HCT116 (cell line): ENCODE results near the gene PFKFB3. TPM values are rescaled to one million over a fixed set of nuclear protein-coding genes. Genes with fewer than 3 reads are reported as not detected.

Experiments
- ATAC-seq: fragments of 200-7000 bp; cut with Tn5 transposase; 2 replicates; pipeline ENCODE4 v1.9.1; 2020; ENCODE audit warnings: mild to moderate bottlenecking, moderate library complexity
- BruUV-seq: library from RNA; stranded (reverse); fragments of 400-500 nt; replicated peaks from 2 replicates; lab custom pipeline; 2021; lab: Mats Ljungman, UMichigan
- CTCF ChIA-PET: fragments of 300-600 bp; sonication (Branson Sonifier 250); formaldehyde crosslinking; loops from one replicate; lab custom pipeline; 2021; ENCODE audit warnings: antibody characterized with exemption; lab: Charles Lee
- POLR2A ChIA-PET: fragments of 300-600, 350-600 bp; sonication (Branson Sonifier 250); formaldehyde crosslinking; loops from one replicate; lab custom pipeline; 2021; ENCODE audit warnings: antibody characterized with exemption; lab: Charles Lee
- RAD21 ChIA-PET, 2 experiments: fragments of 300-600 bp; sonication (Branson Sonifier 250); formaldehyde crosslinking; loops; one replicate each; lab custom pipeline; 2023; ENCODE audit warnings: low total read pairs in 2 of 2; ENCODE audit not compliant: uncharacterized antibody in 2 of 2, unreplicated experiment in 2 of 2, low non-redundant PET in 1 of 2; lab: Charles Lee
- DNase-seq: peaks from one replicate; pipeline ENCODE4 v3.0.0-alpha.2; 2010; ENCODE audit warnings: low read depth, low spot score
- H2AFZ ChIP-seq: fragments of 200-600 bp; shearing (Covaris generic), sonication (generic); 2 replicates; pipeline ENCODE4 v1.6.1; 2017; ENCODE audit warnings: low read depth, mixed run types, mixed read lengths, antibody characterized with exemption, low read length; ENCODE audit not compliant: poor library complexity, severe bottlenecking
- H3K27ac ChIP-seq: 2 replicates; pipeline ENCODE4 v1.5.1; 2012; ENCODE audit warnings: low read depth, low read length
- H3K27me3 ChIP-seq: fragments of 200-600 bp; sonication (generic); 2 replicates; pipeline ENCODE4 v1.6.1; 2016; ENCODE audit warnings: mixed run types, low read length, mixed read lengths; ENCODE audit not compliant: insufficient read depth
- H3K36me3 ChIP-seq, 2 experiments: fragments of 200-500 bp in 1 of 2; fragments of 200-600 bp in 1 of 2; sonication (Bioruptor generic) in 1 of 2; sonication (generic) in 1 of 2; 2 replicates each; pipeline versions ENCODE4 v1.5.1 to v1.6.1; 2014 to 2016; ENCODE audit warnings: low read length in 2 of 2, inconsistent platforms in 1 of 2, mixed read lengths in 1 of 2, mixed run types in 1 of 2; ENCODE audit not compliant: insufficient read depth in 2 of 2, control insufficient read depth in 1 of 2
- H3K4me1 ChIP-seq, 2 experiments: fragments of 200-600 bp in 1 of 2; sonication (generic) in 1 of 2; 2 replicates each; pipeline versions ENCODE4 v1.5.1 to v1.6.1; 2012 to 2017; ENCODE audit warnings: low read length in 2 of 2, inconsistent platforms in 1 of 2, mild to moderate bottlenecking in 1 of 2, mixed read lengths in 1 of 2, mixed run types in 1 of 2, moderate library complexity in 1 of 2; ENCODE audit not compliant: insufficient read depth in 2 of 2, control insufficient read depth in 1 of 2
- H3K4me2 ChIP-seq: fragments of 200-600 bp; sonication (generic); 2 replicates; pipeline ENCODE4 v1.6.1; 2017; ENCODE audit warnings: mixed run types, low read length, mixed read lengths
- H3K4me3 ChIP-seq, 2 experiments: fragments of 200-600 bp in 1 of 2; sonication (generic) in 1 of 2; replicated peaks in 1 of 2; 2 replicates each; pipeline ENCODE4 v1.5.1; 2011 to 2016; ENCODE audit warnings: low read length in 2 of 2, control low read depth in 1 of 2, low read depth in 1 of 2, mild to moderate bottlenecking in 1 of 2, mixed read lengths in 1 of 2, mixed run types in 1 of 2
- H3K79me2 ChIP-seq: fragments of 200-600 bp; sonication (generic); 2 replicates; pipeline ENCODE4 v1.6.1; 2017; ENCODE audit warnings: mild to moderate bottlenecking, mixed run types, low read length, moderate library complexity, mixed read lengths; ENCODE audit not compliant: insufficient read depth
- H3K9ac ChIP-seq: fragments of 200-600 bp; sonication (generic); 2 replicates; pipeline ENCODE4 v1.6.1; 2016; ENCODE audit warnings: low read length, mixed read lengths
- H3K9me2 ChIP-seq: fragments of 200-600 bp; sonication (generic), shearing (Covaris generic); 2 replicates; pipeline ENCODE4 v1.6.1; 2017; ENCODE audit warnings: mixed run types, mild to moderate bottlenecking, moderate library complexity; ENCODE audit not compliant: insufficient read depth
- H3K9me3 ChIP-seq, 2 experiments: fragments of 200-500 bp in 1 of 2; fragments of 200-600 bp in 1 of 2; sonication (Bioruptor generic) in 1 of 2; sonication (generic) in 1 of 2; 2 replicates each; pipeline ENCODE4 v1.6.1; 2014 to 2017; ENCODE audit warnings: low read length in 2 of 2, mixed read lengths in 2 of 2, inconsistent platforms in 1 of 2, low read depth in 1 of 2, mild to moderate bottlenecking in 1 of 2, mixed run types in 1 of 2, moderate library complexity in 1 of 2; ENCODE audit not compliant: control insufficient read depth in 1 of 2, insufficient read depth in 1 of 2
- H4K20me1 ChIP-seq: fragments of 200-600 bp; sonication (generic), shearing (Covaris generic); 2 replicates; pipeline ENCODE4 v1.6.1; 2017; ENCODE audit warnings: mixed run types, mild to moderate bottlenecking, moderate library complexity; ENCODE audit not compliant: insufficient read depth
- ATF3 ChIP-seq: IDR thresholded peaks from 2 replicates; pipeline ENCODE4 v1.6.1; 2012
- CEBPB ChIP-seq: IDR thresholded peaks from 2 replicates; pipeline ENCODE4 v1.6.1; 2012; ENCODE audit warnings: low read depth
- EGR1 ChIP-seq: IDR thresholded peaks from 2 replicates; pipeline ENCODE4 v1.6.1; 2012; ENCODE audit warnings: low read depth
- ELF1 ChIP-seq: IDR thresholded peaks from 2 replicates; pipeline ENCODE4 v1.6.1; 2012; ENCODE audit warnings: low read depth, borderline replicate concordance
- EZH2phosphoT487 ChIP-seq: fragments of 200-600 bp; IDR thresholded peaks from 2 replicates; pipeline ENCODE4 v1.6.1; 2018; ENCODE audit warnings: antibody characterized with exemption, borderline replicate concordance
- FOSL1 ChIP-seq: IDR thresholded peaks from 2 replicates; pipeline ENCODE4 v1.6.1; 2012; ENCODE audit warnings: low read depth
- JUND ChIP-seq: IDR thresholded peaks from 2 replicates; pipeline ENCODE4 v1.6.1; 2012
- POLR2A ChIP-seq: IDR thresholded peaks from 2 replicates; pipeline ENCODE4 v1.7.0; 2011; ENCODE audit warnings: borderline replicate concordance; ENCODE audit not compliant: insufficient read depth, insufficient read length; ENCODE audit errors: extremely low read depth
- POLR2AphosphoS5 ChIP-seq: IDR thresholded peaks from 2 replicates; pipeline ENCODE4 v1.6.1; 2011; ENCODE audit warnings: mild to moderate bottlenecking, low read depth, low read length, moderate library complexity
- RAD21 ChIP-seq: IDR thresholded peaks from 2 replicates; pipeline ENCODE4 v1.6.1; 2012; ENCODE audit warnings: low read depth, mild to moderate bottlenecking
- SP1 ChIP-seq: IDR thresholded peaks from 2 replicates; pipeline ENCODE4 v1.6.1; 2012; ENCODE audit warnings: low read depth
- SRF ChIP-seq: IDR thresholded peaks from 2 replicates; pipeline ENCODE4 v1.6.1; 2012; ENCODE audit warnings: low read depth
- TCF7L2 ChIP-seq: IDR thresholded peaks from 2 replicates; pipeline ENCODE4 v1.7.0; 2011; ENCODE audit warnings: borderline replicate concordance, inconsistent platforms; ENCODE audit not compliant: insufficient read depth, insufficient read length; ENCODE audit errors: extremely low read depth
- YY1 ChIP-seq: IDR thresholded peaks from 2 replicates; pipeline ENCODE4 v1.6.1; 2011; ENCODE audit warnings: low read length, low read depth, moderate library complexity, mild to moderate bottlenecking; ENCODE audit not compliant: insufficient replicate concordance; ENCODE audit errors: extremely low read depth
- ZBTB33 ChIP-seq: IDR thresholded peaks from 2 replicates; pipeline ENCODE4 v1.6.1; 2011; ENCODE audit warnings: mild to moderate bottlenecking, low read length, moderate library complexity; ENCODE audit not compliant: insufficient replicate concordance; ENCODE audit errors: extremely low read depth
- ZFX ChIP-seq: fragments of 450-650 bp; IDR thresholded peaks from 2 replicates; pipeline ENCODE4 v1.6.1; 2017
- intact Hi-C: fragments of 100-400 bp; cut with micrococcal nuclease; formaldehyde crosslinking; loops from 2 replicates; pipeline ENCODE4 v1.10.0; 2022
- total RNA-seq: library from RNA; stranded (reverse); gene quantifications from one replicate; pipeline ENCODE4 v1.2.1, GENCODE V29; 2021; ENCODE audit not compliant: unreplicated experiment

PFKFB3 gene
- total RNA-seq, 1 experiment from 2014 or later: 50.8 TPM

- ChIA-PET RAD21 (interaction anchor here in 1 of 2 experiments (1.4 kb wide), 1 partner anchor 203 kb away, joined by 6 read pairs; no protein-coding TSS in a partner anchor), POLR2A (interaction anchor here (0.6 kb wide), 1 partner anchor 207 kb away, joined by 3 read pairs; no protein-coding TSS in a partner anchor), CTCF (interaction anchor here (0.7 to 2.5 kb wide), 4 partner anchors 9 to 202 kb away, joined by 3 to 24 read pairs (median 4); no protein-coding TSS in a partner anchor)
- no peaks in the 10 kb centered on the region for H4K20me1 ChIP-seq
- no peaks in the 10 kb centered on the region for H3K36me3 ChIP-seq
- H3K4me2 ChIP-seq: no peak overlapping the region
- DNase-seq (no peak), ATAC-seq (no peak)
- no peak overlapping the region for H3K4me3 ChIP-seq
- no peak overlapping the region for H3K9ac ChIP-seq
- peaks cover 0 to 25% of the 10 kb centered on the region in 2 experiments; a peak in 3 of 4 replicates for H3K4me1 ChIP-seq
- H3K9me3 ChIP-seq: no peaks in the 10 kb centered on the region
- intact Hi-C loops: no loop called here
- no peak overlapping the region for H2AFZ ChIP-seq
- no peaks in the 10 kb centered on the region for H3K27me3 ChIP-seq
- H3K9me2 ChIP-seq: no peaks in the 10 kb centered on the region
- H3K79me2 ChIP-seq: peaks cover 28% of the 10 kb centered on the region
- no TSS peak for BruUV-seq
- TF ChIP-seq JUND (no peak), POLR2AphosphoS5 (no peak), FOSL1 (no peak)
- TF ChIP-seq, all 23 proteins: peak for 0
- H3K27ac ChIP-seq: no peak overlapping the region
Observed at GRCh38 chr10:6199131-6199733, 3.5 kb upstream of the PFKFB3 start.

GRCh38 chr10:6200440-6200733, 2.3 kb upstream of the PFKFB3 start:
- H2AFZ ChIP-seq: no peak overlapping the region
- DNase-seq (no peak), ATAC-seq (no peak)
- POLR2A ChIA-PET: no interaction called here
- H3K9me2 ChIP-seq: no peaks in the 10 kb centered on the region
- CTCF ChIA-PET: interaction anchor here (1.2 to 2.5 kb wide), 2 partner anchors 10 to 201 kb away, joined by 4 to 24 read pairs; no protein-coding TSS in a partner anchor
- RAD21 ChIA-PET: interaction anchor here in 1 of 2 experiments (0.7 kb wide), 1 partner anchor 202 kb away, joined by 3 read pairs; no protein-coding TSS in a partner anchor
- peaks cover 35% of the 10 kb centered on the region for H3K79me2 ChIP-seq
- H3K4me2 ChIP-seq: no peak overlapping the region
- BruUV-seq: no TSS peak
- no peak overlapping the region for H3K4me3 ChIP-seq
- peaks cover 0 to 29% of the 10 kb centered on the region in 2 experiments; a peak in 3 of 4 replicates for H3K4me1 ChIP-seq
- H3K36me3 ChIP-seq: no peaks in the 10 kb centered on the region
- H3K27me3 ChIP-seq: no peaks in the 10 kb centered on the region
- H3K27ac ChIP-seq: no peak overlapping the region
- H3K9ac ChIP-seq: no peak overlapping the region
- no peaks in the 10 kb centered on the region for H3K9me3 ChIP-seq
- H4K20me1 ChIP-seq: no peaks in the 10 kb centered on the region
- intact Hi-C loops: loop anchor here (5.0 kb wide), 1 partner anchor 93 kb away; no protein-coding TSS in a partner anchor
- no peak for TF ChIP-seq SRF
- no peak for TF ChIP-seq EZH2phosphoT487
- no peak for TF ChIP-seq POLR2A
- no peak for TF ChIP-seq TCF7L2
- no peak for TF ChIP-seq ZFX
- TF ChIP-seq JUND: no peak
- no peak for TF ChIP-seq POLR2AphosphoS5
- TF ChIP-seq CEBPB: no peak
- TF ChIP-seq ATF3: no peak
- TF ChIP-seq EGR1: no peak
- TF ChIP-seq ELF1: no peak
- no peak for TF ChIP-seq YY1
- no peak for TF ChIP-seq ZBTB33
- TF ChIP-seq SP1: no peak
- no peak for TF ChIP-seq FOSL1
- no peak for TF ChIP-seq RAD21
